Activated B cell treated with CpG ODN at 0.5 μM for 24 hours (primary cell): ENCODE results near the gene UQCRH. TPM values are rescaled to one million over a fixed set of nuclear protein-coding genes. Genes with fewer than 3 reads are reported as not detected.

Source experiments
- ATAC-seq: fragments of 200-7000 bp; cut with Tn5 transposase; one replicate; pipeline ENCODE4 v1.10.0; 2021; ENCODE audit warnings: low read depth, mild to moderate bottlenecking, moderate library complexity
- CTCF ChIA-PET: fragments of 350-600 bp; sonication (Branson Sonifier 250); formaldehyde crosslinking; loops from one replicate; lab custom pipeline; 2021; ENCODE audit warnings: antibody characterized with exemption; lab: Charles Lee
- POLR2A ChIA-PET: fragments of 350-600 bp; sonication (Branson Sonifier 250); formaldehyde crosslinking; loops from one replicate; lab custom pipeline; 2021; ENCODE audit warnings: antibody characterized with exemption; lab: Charles Lee
- DNase-seq: peaks from one replicate; pipeline ENCODE4 v3.0.0; 2022
- H3K27ac Mint-ChIP-seq: one replicate; pipeline ENCODE4 v1.8.0; 2020; ENCODE audit warnings: mixed read lengths
- H3K27me3 Mint-ChIP-seq: one replicate; pipeline ENCODE4 v1.8.0; 2021; ENCODE audit warnings: mixed read lengths
- H3K36me3 Mint-ChIP-seq: one replicate; pipeline ENCODE4 v1.8.0; 2021; ENCODE audit warnings: low read depth, mixed read lengths
- H3K4me1 Mint-ChIP-seq: one replicate; pipeline ENCODE4 v1.8.0; 2021; ENCODE audit warnings: mixed read lengths
- H3K4me3 Mint-ChIP-seq: one replicate; pipeline ENCODE4 v1.8.0; 2020; ENCODE audit warnings: mild to moderate bottlenecking, mixed read lengths
- H3K9me3 Mint-ChIP-seq: one replicate; pipeline ENCODE4 v1.8.0; 2020; ENCODE audit warnings: mixed read lengths
- intact Hi-C: fragments of 100-400 bp; cut with micrococcal nuclease; formaldehyde crosslinking; loops from one replicate; pipeline ENCODE4 v1.15.1; 2024
- total RNA-seq: library from RNA; stranded (reverse); gene quantifications from 2 replicates; pipeline ENCODE4 v1.2.3, GENCODE V29; 2022
- TF ChIP-seq, protein P1 (sequence below): fragments of 200-600 bp; IDR thresholded peaks from one replicate; pipeline ENCODE4 v1.8.0; 2022; ENCODE audit warnings: antibody characterized with exemption, mild to moderate bottlenecking

UQCRH gene
- total RNA-seq, 1 donor from 2014 or later: 243 TPM

DNA sequence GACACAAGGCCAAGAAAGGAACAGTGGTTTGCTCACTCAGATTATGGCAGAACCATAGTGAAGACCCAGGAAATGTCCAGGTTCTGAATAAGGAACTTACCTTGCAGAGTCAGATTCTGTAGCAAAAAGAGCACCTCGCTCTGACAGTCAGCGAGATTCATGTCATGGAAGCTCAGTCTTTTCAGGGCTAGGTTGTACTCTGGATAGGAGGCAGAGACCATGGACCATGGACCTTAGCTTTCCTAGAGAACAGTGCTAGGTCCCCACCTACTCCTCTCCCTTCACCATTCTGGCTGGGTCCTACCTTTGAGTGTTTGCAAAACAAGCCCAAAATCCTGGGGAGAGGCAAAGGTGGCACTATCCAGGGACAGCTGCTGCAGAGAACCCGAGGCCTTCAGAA is 23.4 kb upstream of the UQCRH start:
- H3K4me3 Mint-ChIP-seq: no peak overlapping the region
- ChIA-PET POLR2A (no interaction called here), CTCF (no interaction called here)
- no peaks in the 10 kb centered on the region for H3K4me1 Mint-ChIP-seq
- H3K27me3 Mint-ChIP-seq: no peaks in the 10 kb centered on the region
- H3K9me3 Mint-ChIP-seq: no peaks in the 10 kb centered on the region
- TF ChIP-seq, protein P1, sequence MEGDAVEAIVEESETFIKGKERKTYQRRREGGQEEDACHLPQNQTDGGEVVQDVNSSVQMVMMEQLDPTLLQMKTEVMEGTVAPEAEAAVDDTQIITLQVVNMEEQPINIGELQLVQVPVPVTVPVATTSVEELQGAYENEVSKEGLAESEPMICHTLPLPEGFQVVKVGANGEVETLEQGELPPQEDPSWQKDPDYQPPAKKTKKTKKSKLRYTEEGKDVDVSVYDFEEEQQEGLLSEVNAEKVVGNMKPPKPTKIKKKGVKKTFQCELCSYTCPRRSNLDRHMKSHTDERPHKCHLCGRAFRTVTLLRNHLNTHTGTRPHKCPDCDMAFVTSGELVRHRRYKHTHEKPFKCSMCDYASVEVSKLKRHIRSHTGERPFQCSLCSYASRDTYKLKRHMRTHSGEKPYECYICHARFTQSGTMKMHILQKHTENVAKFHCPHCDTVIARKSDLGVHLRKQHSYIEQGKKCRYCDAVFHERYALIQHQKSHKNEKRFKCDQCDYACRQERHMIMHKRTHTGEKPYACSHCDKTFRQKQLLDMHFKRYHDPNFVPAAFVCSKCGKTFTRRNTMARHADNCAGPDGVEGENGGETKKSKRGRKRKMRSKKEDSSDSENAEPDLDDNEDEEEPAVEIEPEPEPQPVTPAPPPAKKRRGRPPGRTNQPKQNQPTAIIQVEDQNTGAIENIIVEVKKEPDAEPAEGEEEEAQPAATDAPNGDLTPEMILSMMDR: no peak
- H3K27ac Mint-ChIP-seq: no peak overlapping the region
- DNase-seq: no peak
- H3K36me3 Mint-ChIP-seq: peaks cover 51% of the 10 kb centered on the region
- intact Hi-C loops: no loop called here
- no peak for ATAC-seq

DNA sequence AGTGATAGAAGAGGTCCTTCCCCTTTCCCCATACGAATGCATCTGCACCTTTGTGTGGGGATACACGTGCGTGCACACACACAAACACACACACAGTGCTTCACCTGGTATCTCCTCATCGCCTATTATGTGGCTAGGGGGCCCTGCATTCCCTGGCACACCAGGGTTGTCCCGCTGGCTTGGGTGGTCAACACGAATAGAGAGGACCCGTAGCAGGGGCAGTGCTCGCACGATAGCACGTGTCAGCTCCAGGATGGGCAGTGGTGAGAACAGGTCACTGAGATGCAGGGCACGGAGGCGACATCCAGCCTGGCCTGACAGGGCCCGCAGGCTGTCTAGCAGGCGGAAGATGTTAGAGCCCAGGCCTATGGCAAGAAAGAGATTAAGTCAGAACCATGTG is 22.5 kb upstream of the UQCRH start:
- POLR2A ChIA-PET: no interaction called here
- ATAC-seq (no peak), DNase-seq (no peak)
- Mint-ChIP-seq H3K27me3 (no peaks in the 10 kb centered on the region), H3K9me3 (no peaks in the 10 kb centered on the region), H3K36me3 (peaks cover 60% of the 10 kb centered on the region), H3K4me1 (no peaks in the 10 kb centered on the region), H3K4me3 (no peak overlapping the region), H3K27ac (no peak overlapping the region)
- intact Hi-C loops: no loop called here
- CTCF ChIA-PET: no interaction called here
- TF ChIP-seq, protein P1: no peak

DNA sequence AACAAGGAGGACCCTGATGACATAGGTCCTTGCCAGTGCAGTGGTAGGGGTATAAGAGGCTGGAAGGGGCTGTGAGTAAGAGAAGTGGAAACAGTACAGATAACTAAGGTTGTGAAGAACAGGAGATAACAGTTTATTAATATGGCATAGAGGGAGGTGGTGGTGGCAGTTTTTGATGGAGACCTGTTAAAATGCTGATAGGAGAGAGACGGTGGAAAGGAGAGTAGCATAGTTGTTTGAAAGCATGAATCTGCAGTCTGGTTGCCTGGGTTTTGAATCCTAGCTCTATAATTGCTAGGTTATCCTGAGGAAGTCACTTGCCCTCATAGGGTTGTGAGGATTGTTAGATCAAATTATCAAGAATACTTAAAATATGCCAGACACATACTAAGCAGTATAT is 19.4 kb upstream of the UQCRH start:
- no peaks in the 10 kb centered on the region for H3K27me3 Mint-ChIP-seq
- ChIA-PET POLR2A (interaction anchor here (0.8 kb wide), 1 partner anchor 37 kb away, joined by 4 read pairs; the partner anchor contains the start of gene RAD54L), CTCF (no interaction called here)
- TF ChIP-seq, protein P1: no peak
- peaks cover 72% of the 10 kb centered on the region for H3K36me3 Mint-ChIP-seq
- H3K27ac Mint-ChIP-seq: no peak overlapping the region
- intact Hi-C loops: no loop called here
- DNase-seq (no peak), ATAC-seq (no peak)
- H3K4me3 Mint-ChIP-seq: no peak overlapping the region
- H3K4me1 Mint-ChIP-seq: no peaks in the 10 kb centered on the region
- no peaks in the 10 kb centered on the region for H3K9me3 Mint-ChIP-seq

DNA sequence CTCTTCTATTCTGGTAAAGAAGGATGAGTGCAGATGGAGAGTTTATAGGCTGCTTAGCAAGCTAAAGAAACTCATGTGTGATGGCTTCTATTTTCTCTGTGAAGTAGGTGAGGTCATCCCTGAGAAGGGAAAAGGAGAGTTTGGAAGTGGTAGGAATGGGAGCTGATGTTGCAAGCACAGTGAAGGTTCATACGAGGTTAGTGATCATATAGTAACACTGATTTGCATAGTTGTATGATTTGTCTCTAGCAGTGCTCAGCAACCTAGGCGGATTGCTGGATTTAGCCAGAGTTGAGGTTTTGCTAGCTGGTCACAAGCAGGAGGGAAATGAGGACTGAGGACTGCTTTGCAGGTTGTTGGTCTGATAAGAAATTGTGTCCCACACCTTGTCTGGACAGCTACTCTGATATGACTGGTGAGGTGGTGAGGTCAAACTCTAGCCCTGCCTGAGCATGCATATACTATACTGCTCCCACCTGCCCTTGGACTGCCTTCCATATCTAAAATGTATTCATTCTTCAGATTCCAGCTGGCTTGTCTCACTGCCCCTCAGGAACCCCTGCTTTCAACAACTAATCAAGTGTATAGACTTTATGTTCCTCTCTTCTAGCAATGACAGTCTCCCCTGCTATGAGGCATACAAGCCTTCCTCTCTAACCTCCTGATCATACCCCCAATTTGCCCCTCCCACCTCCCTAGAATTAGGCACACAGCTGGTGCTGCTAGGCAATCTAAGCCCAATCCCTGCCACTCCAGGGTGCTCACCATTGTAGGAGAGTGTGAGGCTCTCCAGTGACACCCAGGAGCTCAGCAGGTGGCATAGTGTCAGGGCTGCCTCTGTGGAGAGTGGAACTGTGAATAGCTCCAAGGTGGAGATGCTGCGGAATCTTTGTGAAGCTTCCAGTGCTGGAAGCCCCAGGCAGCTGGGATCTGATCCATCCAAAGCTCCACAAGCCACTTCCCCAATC is 18.6 kb upstream of the UQCRH start:
- intact Hi-C loops: no loop called here
- no peaks in the 10 kb centered on the region for H3K9me3 Mint-ChIP-seq
- POLR2A ChIA-PET: no interaction called here
- ATAC-seq: no peak
- CTCF ChIA-PET: interaction anchor here (0.6 kb wide), 1 partner anchor 40 kb away, joined by 3 read pairs; no protein-coding TSS in a partner anchor
- no peak for DNase-seq
- TF ChIP-seq, protein P1: no peak
- no peak overlapping the region for H3K27ac Mint-ChIP-seq
- H3K36me3 Mint-ChIP-seq: peaks cover 73% of the 10 kb centered on the region
- no peaks in the 10 kb centered on the region for H3K4me1 Mint-ChIP-seq
- no peak overlapping the region for H3K4me3 Mint-ChIP-seq
- H3K27me3 Mint-ChIP-seq: no peaks in the 10 kb centered on the region

DNA sequence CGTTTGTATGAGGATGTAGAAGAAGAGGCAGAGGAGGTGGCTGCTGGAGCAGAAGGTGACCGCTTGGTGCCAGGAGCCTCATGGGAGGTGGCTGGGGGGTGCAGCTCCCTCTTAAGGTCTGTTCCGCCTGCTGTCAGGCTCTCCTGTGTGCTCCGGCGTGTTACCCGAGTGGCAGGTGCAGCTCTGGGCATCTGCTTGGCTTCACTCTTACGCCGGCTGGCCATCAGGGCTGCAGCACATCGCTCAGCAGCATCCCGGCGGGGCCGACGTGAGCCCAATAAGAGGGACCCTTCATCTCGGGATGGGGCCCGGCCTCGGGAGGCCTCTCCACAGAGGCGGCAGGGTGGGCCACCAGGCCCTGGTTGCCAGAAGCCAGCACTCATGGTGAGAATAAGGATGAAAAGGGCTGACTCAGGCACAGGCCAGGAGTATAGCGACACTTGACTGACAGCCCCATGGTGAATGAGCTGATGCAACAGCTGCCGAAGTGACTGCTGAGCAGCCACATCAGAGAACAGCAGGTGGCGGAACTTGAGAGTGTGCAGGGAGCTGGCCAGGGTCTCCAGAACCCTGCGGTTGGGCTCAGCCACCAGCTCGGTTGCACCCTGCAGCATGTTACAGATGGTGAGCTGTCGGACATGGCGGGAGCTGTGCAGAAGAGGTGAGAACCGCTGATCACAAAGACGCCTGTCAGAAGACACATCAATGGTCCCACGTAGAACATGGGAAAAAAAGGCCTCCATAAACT is 17.6 kb upstream of the UQCRH start:
- ATAC-seq (no peak), DNase-seq (no peak)
- Mint-ChIP-seq H3K9me3 (no peaks in the 10 kb centered on the region), H3K27me3 (no peaks in the 10 kb centered on the region), H3K4me1 (no peaks in the 10 kb centered on the region), H3K36me3 (peaks cover 65% of the 10 kb centered on the region), H3K4me3 (no peak overlapping the region), H3K27ac (no peak overlapping the region)
- ChIA-PET CTCF (no interaction called here), POLR2A (no interaction called here)
- TF ChIP-seq, protein P1: no peak
- intact Hi-C loops: no loop called here
